Neural progenitor cell (in vitro differentiated cells): ENCODE measurements around the gene KIF22. TPM values are rescaled to one million over a fixed set of nuclear protein-coding genes. Genes with fewer than 3 reads are reported as not detected.

Source experiments
- DNase-seq: peaks from one replicate; pipeline ENCODE4 v3.0.0-alpha.2; 2016; ENCODE audit warnings: low spot score
- H2AFZ ChIP-seq: fragments of 200-600 bp; sonication (generic); replicated peaks from 2 replicates; pipeline ENCODE4 v1.6.1; 2016; ENCODE audit warnings: antibody characterized with exemption
- H3F3A ChIP-seq: fragments of 200-600 bp; sonication (generic); 2 replicates; pipeline ENCODE4 v1.6.1; 2016; ENCODE audit warnings: antibody characterized with exemption, low read depth
- H3K27ac ChIP-seq: fragments of 200-600 bp; sonication (generic); 2 replicates; pipeline ENCODE4 v1.5.1; 2016; ENCODE audit warnings: mild to moderate bottlenecking
- H3K27me3 ChIP-seq: fragments of 200-600 bp; sonication (generic); 2 replicates; pipeline ENCODE4 v1.6.1; 2016; ENCODE audit warnings: mild to moderate bottlenecking, moderate library complexity
- H3K36me3 ChIP-seq: fragments of 200-600 bp; sonication (generic); 2 replicates; pipeline ENCODE4 v1.5.1; 2016
- H3K4me1 ChIP-seq: fragments of 200-600 bp; sonication (generic); 2 replicates; pipeline ENCODE4 v1.6.1; 2016; ENCODE audit warnings: mixed run types
- H3K4me2 ChIP-seq: fragments of 200-600 bp; sonication (generic); 2 replicates; pipeline ENCODE4 v1.6.1; 2016
- H3K4me3 ChIP-seq: fragments of 200-600 bp; sonication (generic); 2 replicates; pipeline ENCODE4 v1.5.1; 2016
- H3K79me2 ChIP-seq: fragments of 200-600 bp; sonication (generic); 2 replicates; pipeline ENCODE4 v1.6.1; 2016; ENCODE audit warnings: low read depth
- H3K9ac ChIP-seq: fragments of 200-600 bp; sonication (generic); 2 replicates; pipeline ENCODE4 v1.6.1; 2016
- H3K9me3 ChIP-seq: fragments of 200-600 bp; sonication (generic); 2 replicates; pipeline ENCODE4 v1.5.1; 2016; ENCODE audit warnings: low read depth
- H4K20me1 ChIP-seq: fragments of 200-600 bp; sonication (generic); 2 replicates; pipeline ENCODE4 v1.6.1; 2016; ENCODE audit warnings: low read depth
- H3K27ac Mint-ChIP-seq: 3 replicates; pipeline ENCODE4 v1.8.0; 2021; ENCODE audit warnings: mixed read lengths
- H3K27me3 Mint-ChIP-seq: 2 replicates; pipeline ENCODE4 v1.8.0; 2022; ENCODE audit warnings: low read depth, mild to moderate bottlenecking, inconsistent platforms, moderate library complexity, mixed read lengths; ENCODE audit not compliant: insufficient read depth
- H3K36me3 Mint-ChIP-seq: 3 replicates; pipeline ENCODE4 v1.8.0; 2021; ENCODE audit warnings: mixed read lengths
- H3K4me1 Mint-ChIP-seq: 3 replicates; pipeline ENCODE4 v1.8.0; 2021; ENCODE audit warnings: mixed read lengths
- H3K4me3 Mint-ChIP-seq: 3 replicates; pipeline ENCODE4 v1.8.0; 2021; ENCODE audit warnings: mild to moderate bottlenecking, moderate library complexity, mixed read lengths
- H3K9me3 Mint-ChIP-seq: 3 replicates; pipeline ENCODE4 v1.8.0; 2020; ENCODE audit warnings: mixed read lengths
- CTCF ChIP-seq: fragments of 200-600 bp; sonication (generic); IDR thresholded peaks from 2 replicates; pipeline ENCODE4 v1.5.1; 2017; ENCODE audit warnings: antibody characterized with exemption, mild to moderate bottlenecking
- EZH2 ChIP-seq: fragments of 200-600 bp; sonication (generic); IDR thresholded peaks from 2 replicates; pipeline ENCODE4 v1.6.1; 2017; ENCODE audit warnings: antibody characterized with exemption, mild to moderate bottlenecking, moderate library complexity
- EZH2phosphoT487 ChIP-seq: fragments of 200-600 bp; sonication (generic); IDR thresholded peaks from 2 replicates; pipeline ENCODE4 v1.6.1; 2017; ENCODE audit warnings: antibody characterized with exemption
- total RNA-seq: library from RNA; depleted of rRNA; stranded (reverse); fragments of >200 nt; gene quantifications from 2 replicates; pipeline ENCODE4 v1.2.3, GENCODE V29; 2015; ENCODE audit warnings: low replicate concordance

Gene KIF22
- total RNA-seq, 1 donor from 2014 or later, result 173 TPM

GRCh38 chr16:29811170-29811895 is 20.8 kb downstream of the KIF22 start:
- Histone ChIP-seq H3K79me2 (peaks cover 72% of the 10 kb centered on the region), H3K36me3 (no peaks in the 10 kb centered on the region), H3F3A (peaks cover 85% of the 10 kb centered on the region), H2AFZ (no peak overlapping the region), H3K4me3 (peak overlapping the region; percentile 83), H3K9ac (no peak overlapping the region), H3K4me2 (peak overlapping the region; percentile 88), H3K4me1 (peaks cover 52% of the 10 kb centered on the region), H3K27me3 (no peaks in the 10 kb centered on the region), H3K27ac (peak overlapping the region; percentile 93), H3K9me3 (no peaks in the 10 kb centered on the region), H4K20me1 (peaks cover 45% of the 10 kb centered on the region)
- Mint-ChIP-seq H3K4me3 (peak overlapping the region; percentile 98), H3K27me3 (peaks cover 15% of the 10 kb centered on the region), H3K27ac (peak overlapping the region; percentile 85), H3K9me3 (no peaks in the 10 kb centered on the region), H3K4me1 (peaks cover 64% of the 10 kb centered on the region), H3K36me3 (peaks cover 7% of the 10 kb centered on the region)
- no peak for TF ChIP-seq CTCF
- no peak for TF ChIP-seq EZH2phosphoT487
- no peak for TF ChIP-seq EZH2
- peak; percentile 98 for DNase-seq

GRCh38 chr16:29811896-29812665 is 21.5 kb downstream of the KIF22 start, which contains the start of gene PRRT2:
TSS of gene PRRT2 (plus strand) at chr16:29812193. CDS start at chr16:29813055, 862 bp downstream.
- Mint-ChIP-seq H3K27ac (peak within 1 kb of the TSS; percentile 85), H3K27me3 (peaks cover 16% of the 10 kb centered on the region), H3K4me1 (peaks cover 68% of the 10 kb centered on the region), H3K36me3 (peaks cover 7% of the 10 kb centered on the region), H3K4me3 (peak within 1 kb of the TSS; percentile 98), H3K9me3 (no peaks in the 10 kb centered on the region)
- Histone ChIP-seq H4K20me1 (peaks cover 51% of the 10 kb centered on the region), H3K9ac (peak within 1 kb of the TSS; percentile 54), H3K36me3 (no peaks in the 10 kb centered on the region), H3K4me3 (peak within 1 kb of the TSS; percentile 83), H3K79me2 (peaks cover 78% of the 10 kb centered on the region), H3K9me3 (no peaks in the 10 kb centered on the region), H3F3A (peaks cover 84% of the 10 kb centered on the region), H3K4me1 (peaks cover 52% of the 10 kb centered on the region), H3K27ac (peak within 1 kb of the TSS; percentile 93), H3K27me3 (no peaks in the 10 kb centered on the region), H2AFZ (no peak within 1 kb of the TSS), H3K4me2 (peak within 1 kb of the TSS; percentile 88)
- peak; percentile 92 for DNase-seq
- TF ChIP-seq EZH2phosphoT487 (no peak), EZH2 (no peak), CTCF (peak; percentile 3)

GRCh38 chr16:29812754-29813643 is 22.4 kb downstream of the KIF22 start:
- H3K27ac ChIP-seq, result peak overlapping the region; percentile 56

More at GRCh38 chr16:29812754-29813643, 22.4 kb downstream of the KIF22 start:
- peak overlapping the region; percentile 83 for H3K4me3 ChIP-seq
- H3K36me3 ChIP-seq, result no peaks in the 10 kb centered on the region
- DNase-seq, result peak; percentile 23
- H3K27ac Mint-ChIP-seq, result peak overlapping the region; percentile 37
- H3K9me3 Mint-ChIP-seq, result no peaks in the 10 kb centered on the region
- H3F3A ChIP-seq, result peaks cover 78% of the 10 kb centered on the region
- H2AFZ ChIP-seq, result no peak overlapping the region
- peaks cover 16% of the 10 kb centered on the region for H3K27me3 Mint-ChIP-seq
- H3K4me3 Mint-ChIP-seq, result peak overlapping the region; percentile 98
- H3K4me1 Mint-ChIP-seq, result peaks cover 70% of the 10 kb centered on the region
- no peaks in the 10 kb centered on the region for H3K27me3 ChIP-seq
- H3K4me2 ChIP-seq, result peak overlapping the region; percentile 88
- H3K79me2 ChIP-seq, result peaks cover 78% of the 10 kb centered on the region
- no peaks in the 10 kb centered on the region for H3K9me3 ChIP-seq
- H3K36me3 Mint-ChIP-seq, result peaks cover 8% of the 10 kb centered on the region
- H4K20me1 ChIP-seq, result peaks cover 52% of the 10 kb centered on the region
- H3K9ac ChIP-seq, result peak overlapping the region; percentile 54
- no peak for TF ChIP-seq EZH2phosphoT487
- TF ChIP-seq EZH2, result no peak
- no peak for TF ChIP-seq CTCF
- H3K4me1 ChIP-seq, result peaks cover 58% of the 10 kb centered on the region
